Frontal cortex (tissue), 4 donors: ENCODE measurements around the gene FGG. TPM values are rescaled to one million over a fixed set of nuclear protein-coding genes. Genes with fewer than 3 reads are reported as not detected.
A peak's percentile ranks its signal among the peaks of the same experiment; 100 is the strongest.

Experiments
- DNase-seq, 2 donors: peaks; one replicate each; pipeline ENCODE4 v3.0.0; 2012; ENCODE audit warnings: low spot score in 2 of 2
- FAIRE-seq: peaks from 2 replicates; lab custom pipeline; 2012; peaks lifted over from hg19 to GRCh38; lab: Jason Lieb, UNC
- total RNA-seq: library from RNA; depleted of rRNA; stranded (reverse); fragments of >200 nt; gene quantifications from one replicate; pipeline ENCODE4 v1.2.3, GENCODE V29; 2014
- donor health status: control.
- donor health status: control.
- donor health status: control.

FGG gene
- total RNA-seq = not detected

DNA sequence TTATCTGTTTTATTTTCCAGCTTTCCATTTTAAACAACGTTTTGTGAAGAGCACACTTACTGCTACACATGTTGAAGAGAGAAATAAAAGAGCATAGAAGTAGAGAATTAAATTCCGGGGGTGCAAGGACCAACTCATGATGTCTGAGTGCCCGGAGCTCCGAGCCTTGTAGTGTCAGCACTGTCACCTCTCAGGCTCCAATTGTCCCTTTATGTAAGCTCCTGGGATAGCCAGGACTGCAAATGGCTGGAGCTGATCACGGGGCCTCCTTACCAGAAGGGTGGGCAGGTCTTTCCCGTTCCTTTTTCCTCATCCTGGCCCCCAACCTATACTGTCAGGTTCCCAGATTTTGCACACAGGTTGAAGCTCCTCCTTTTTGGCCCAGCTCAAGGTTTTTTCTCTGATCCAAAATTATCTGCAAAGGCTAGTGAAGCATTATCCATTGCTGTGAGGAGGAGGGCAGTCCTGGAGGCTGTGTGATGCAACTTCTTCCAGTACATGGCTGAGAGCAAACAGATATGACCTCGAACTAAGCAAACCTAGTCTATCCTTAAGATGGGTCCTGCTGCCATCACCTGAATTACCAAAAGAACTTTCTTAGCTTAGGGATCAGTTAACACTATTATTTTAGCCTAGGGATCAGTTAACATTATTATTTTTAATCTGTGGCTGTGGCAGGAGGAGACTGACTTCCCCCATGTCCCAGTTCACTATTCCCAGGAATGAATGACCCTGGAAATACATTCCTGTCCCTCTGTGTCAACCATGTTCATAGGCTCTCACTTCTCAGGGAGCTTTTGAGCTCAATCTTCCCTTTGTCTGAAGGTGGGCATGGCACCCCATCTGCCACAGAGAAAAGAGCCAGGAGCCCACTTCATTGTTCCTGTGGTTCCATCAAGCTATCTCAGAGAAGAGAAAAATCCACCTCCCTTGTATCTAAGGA, at the start of gene FGG:
TSS of gene FGG (minus strand) at position 185 of the 943 bp plus-strand sequence. CDS start at position 138, 47 bp downstream.
- FAIRE-seq (no peak), DNase-seq (no peak)

DNA sequence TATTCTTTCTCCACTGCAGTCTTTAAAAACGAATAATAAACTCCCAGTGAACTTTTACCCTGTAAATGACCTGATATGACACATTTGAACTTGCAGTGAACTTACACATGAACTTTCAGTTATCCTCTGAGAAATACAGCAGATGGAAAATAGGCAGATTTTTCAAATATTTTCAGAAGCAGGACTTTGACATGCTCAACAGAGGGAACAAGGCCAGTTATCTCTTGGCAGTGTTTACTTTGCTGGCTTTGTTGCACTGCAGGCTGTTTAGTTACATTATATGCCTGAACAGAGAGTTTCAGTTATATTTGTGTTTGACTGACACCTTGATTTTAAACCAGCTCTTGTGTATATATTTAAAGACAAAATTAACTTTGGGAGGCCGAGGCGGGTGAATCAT, 47.6 kb upstream of the FGG start:
- DNase-seq = no peak
- FAIRE-seq = no peak

DNA sequence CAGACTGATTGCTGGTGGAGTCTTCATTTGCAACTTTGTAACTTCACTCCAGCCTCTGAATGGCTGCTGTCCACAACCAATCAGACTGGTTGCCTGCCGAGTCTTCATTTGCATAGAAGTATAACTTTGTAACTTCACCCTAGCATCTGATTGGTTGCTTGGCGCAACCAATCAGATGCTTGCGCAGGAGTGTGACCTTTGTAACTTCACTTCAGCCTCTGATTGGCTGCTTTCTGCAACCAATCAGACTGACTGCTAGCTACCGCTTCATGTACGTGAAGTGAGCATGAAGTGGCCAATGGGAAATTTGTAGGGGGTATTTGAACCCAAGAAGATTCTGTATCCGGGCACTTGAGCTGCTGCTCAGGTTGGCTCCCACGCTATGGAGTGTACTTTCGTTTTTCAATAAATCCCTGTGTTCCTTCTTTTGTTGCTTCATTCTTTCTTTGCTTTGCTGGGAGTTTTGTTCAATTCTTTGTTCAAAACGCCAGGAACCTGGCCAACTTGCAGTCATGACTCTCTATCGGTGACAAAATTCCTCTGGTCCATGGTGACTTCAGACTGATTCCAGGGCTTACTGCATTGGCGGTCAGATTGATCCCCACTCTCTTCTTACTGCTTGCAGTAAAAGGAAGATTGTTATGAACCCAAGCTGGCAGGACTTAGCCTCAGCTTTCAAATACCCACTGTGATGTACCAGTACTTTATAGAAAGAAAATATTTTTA, 46.4 kb upstream of the FGG start:
- DNase-seq (no peak), FAIRE-seq (no peak)

GRCh38 chr4:154643493-154643892, 31.0 kb upstream of the FGG start:
- no peak for DNase-seq

GRCh38 chr4:154642373-154643009, 30.0 kb upstream of the FGG start:
- FAIRE-seq (no peak), DNase-seq (no peak)

More at GRCh38 chr4:154643493-154643892, 31.0 kb upstream of the FGG start:
- no peak for FAIRE-seq

- FAIRE-seq (no peak), DNase-seq (no peak)
Measured at GRCh38 chr4:154640999-154641398, 28.5 kb upstream of the FGG start.

- FAIRE-seq (no peak), DNase-seq (no peak)
Measured at GRCh38 chr4:154634058-154634457, 21.6 kb upstream of the FGG start.

DNA sequence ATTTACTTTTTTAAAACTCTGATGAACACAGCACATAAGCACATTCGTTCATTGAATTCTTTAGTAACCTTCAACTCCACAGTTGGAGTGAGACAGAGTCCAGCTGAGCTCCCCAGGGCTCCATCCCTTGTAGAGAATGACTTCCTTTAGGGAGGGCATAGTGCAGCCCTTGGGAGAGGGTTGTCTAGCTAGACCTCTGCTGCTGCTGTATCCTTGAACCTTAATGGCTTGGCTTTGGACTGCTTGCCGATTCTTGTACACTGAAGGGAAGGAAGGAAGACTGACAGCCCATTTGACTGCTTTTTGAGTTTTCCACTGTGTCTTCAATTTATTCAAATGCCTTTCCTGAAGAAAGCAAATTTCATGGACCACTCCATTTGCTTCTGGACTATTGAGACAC, 19.4 kb upstream of the FGG start:
- FAIRE-seq (no peak), DNase-seq (no peak)

- no peak for DNase-seq
- FAIRE-seq = no peak
Measured at GRCh38 chr4:154630324-154630723, 17.9 kb upstream of the FGG start.

DNA sequence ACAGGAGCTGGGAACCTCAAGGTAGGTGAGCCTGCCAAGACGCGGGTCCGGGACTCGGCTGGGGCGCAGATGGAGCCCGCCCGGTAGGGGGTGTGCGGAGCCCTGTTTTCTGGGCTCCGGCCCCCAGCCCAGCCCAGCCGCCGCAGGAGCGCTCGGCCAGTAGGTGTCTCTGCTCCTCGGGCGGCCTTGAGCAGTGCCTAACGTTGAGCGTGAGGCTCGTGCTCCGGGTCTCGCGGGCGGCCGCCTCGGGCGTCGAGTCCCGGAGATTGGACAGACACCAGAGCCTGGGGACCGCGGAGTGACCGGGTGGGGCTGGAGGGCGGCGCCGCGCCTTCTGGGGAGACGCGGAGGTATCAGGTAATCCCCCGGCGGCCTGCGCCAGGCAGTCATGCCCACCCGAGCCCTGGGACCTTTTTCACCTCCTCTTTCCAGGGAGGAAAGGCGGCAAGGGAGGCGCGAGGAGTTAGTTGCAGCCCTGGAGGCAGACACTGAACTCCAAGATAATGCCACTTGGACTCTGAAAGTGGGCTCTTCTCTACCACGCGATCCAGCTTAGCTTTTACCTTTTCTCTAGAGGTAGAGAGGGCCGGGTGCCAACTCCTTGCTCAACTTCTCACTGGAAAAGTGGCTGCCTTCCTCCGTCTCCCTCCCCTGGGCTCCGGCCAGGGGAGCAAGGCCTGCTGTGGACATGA, 14.5 kb upstream of the FGG start:
- FAIRE-seq = no peak
- peak; percentile 47 to 62 for DNase-seq

GRCh38 chr4:154625971-154626370, 13.5 kb upstream of the FGG start:
- FAIRE-seq (no peak), DNase-seq (no peak)

DNA sequence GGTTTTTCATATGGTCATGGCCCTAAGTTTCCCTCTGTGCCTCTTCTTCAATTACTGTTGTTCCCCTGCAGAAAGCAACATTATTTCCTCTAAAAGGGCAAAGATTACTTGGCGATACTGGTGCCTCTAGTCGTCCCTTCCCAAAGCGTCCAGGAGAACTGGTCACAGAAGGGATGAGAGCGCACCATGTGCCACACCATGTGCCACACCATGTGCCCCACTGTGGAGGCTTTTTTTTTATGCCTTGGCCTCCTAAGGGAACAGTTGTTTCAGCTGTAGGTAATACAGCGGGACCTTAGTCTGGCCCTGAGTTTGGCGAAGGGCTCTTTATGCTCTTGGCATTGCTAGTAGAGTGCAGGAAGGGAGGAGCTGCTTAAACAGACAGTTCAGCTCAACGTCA, 11.5 kb upstream of the FGG start:
- FAIRE-seq = no peak
- DNase-seq = no peak

- DNase-seq (no peak), FAIRE-seq (no peak)
Measured at GRCh38 chr4:154623436-154623835, 11.0 kb upstream of the FGG start.

GRCh38 chr4:154622598-154622997, 10.1 kb upstream of the FGG start:
- DNase-seq (peak; percentile 47 to 58), FAIRE-seq (no peak)

- DNase-seq (no peak), FAIRE-seq (no peak)
Measured at GRCh38 chr4:154620111-154620510, 7.7 kb upstream of the FGG start.

DNA sequence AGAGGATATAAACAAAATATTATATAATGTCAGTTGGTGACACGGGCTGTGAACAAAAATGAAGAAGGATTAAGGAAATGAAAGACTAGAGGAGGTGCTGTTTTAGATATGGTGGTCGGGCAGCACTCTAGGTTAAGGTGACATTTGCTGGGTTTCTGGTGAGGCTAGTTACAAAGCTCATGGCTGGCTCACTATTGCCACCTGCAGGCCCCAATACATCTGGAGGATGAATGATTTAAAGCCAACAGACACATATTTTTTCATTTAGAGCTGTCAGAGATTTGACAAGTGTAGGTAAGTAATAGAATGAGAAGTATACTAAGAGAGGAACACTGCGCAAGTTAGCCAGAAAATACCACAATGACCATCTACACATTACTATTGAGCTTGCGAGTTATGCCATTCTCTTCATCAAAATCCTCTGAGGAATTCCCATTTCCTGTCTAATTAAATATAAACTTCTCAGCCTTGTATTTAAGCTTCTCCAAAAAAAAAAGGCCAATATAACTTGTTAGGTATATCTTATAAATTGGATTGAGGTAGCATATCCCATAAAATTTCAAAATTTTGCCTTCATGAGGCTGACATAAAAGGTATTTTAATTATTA, 6.4 kb upstream of the FGG start:
- peak; percentile 17 for FAIRE-seq

DNA sequence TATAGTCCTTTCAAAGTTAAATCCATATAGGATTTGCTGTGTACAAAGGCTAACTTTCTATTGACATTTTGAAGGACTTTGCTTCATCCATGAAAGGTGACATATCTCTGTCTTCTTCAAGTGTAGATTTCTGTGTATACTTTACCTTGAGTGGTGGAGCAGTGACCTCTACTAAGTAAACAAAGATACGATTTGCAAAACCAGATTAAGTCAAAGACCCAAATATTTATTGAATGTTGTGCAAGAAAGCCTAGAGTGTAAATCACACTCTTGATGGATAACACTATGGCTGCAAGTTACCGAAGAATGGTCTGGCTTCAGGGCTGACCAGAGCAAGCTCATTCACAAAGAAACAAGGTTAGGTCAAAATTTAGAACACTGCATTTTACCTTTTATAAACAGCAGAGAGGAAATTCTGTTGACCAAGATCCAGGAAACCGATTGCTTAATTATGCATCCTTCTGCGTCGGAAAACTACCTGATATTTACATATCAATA, 5.4 kb upstream of the FGG start:
- DNase-seq (no peak), FAIRE-seq (no peak)

More for the DNA sequence above, 6.4 kb upstream of the FGG start:
- peak in 1 of 2 donors; percentile 41 for DNase-seq

DNA sequence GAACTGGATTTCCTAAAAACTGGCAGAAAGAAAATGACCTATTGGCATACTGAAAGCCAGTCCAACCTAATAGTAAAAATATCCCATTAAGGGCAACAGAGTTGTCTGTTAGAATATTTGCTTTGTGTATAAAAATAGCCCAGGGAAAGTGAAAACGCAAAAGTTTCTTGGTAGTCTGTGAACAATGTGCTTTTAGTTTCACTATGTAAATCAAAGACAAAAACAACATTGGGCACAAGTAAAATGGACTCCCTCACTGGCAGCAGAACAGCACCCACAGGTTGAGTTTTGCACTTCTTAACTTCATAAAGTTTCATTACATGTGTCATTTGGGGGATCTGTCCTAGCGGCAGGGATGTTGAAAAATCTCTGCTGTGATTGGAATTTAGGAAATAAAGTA, 4.3 kb upstream of the FGG start:
- no peak for FAIRE-seq

DNA sequence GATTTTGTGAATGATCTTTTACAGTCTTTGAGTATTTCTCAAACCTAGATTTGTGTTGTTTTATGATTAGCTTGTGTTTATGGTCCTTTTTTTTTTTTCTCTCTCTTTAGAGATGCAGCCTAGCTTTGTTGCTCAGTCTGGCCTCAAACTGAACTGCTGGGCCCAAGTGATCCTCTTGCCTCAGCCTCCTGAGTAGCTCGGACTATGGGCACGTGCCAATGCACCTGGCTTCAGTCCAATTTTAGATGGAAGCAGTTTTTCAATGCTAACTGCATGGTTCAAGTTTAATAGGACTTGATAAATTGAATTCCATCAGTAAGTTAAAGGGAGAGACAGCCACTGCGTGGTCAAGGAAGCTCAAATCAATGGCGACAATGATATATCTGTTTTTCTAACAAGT, 3.8 kb upstream of the FGG start:
- FAIRE-seq (no peak), DNase-seq (no peak)

More for the DNA sequence above, 4.3 kb upstream of the FGG start:
- no peak for DNase-seq
